WTC11 (cell line): ENCODE measurements around the gene HPN. TPM values are rescaled to one million over a fixed set of nuclear protein-coding genes. Genes with fewer than 3 reads are reported as not detected.
"Not testable (repeated sequence)": the region's sequence is repeated elsewhere in the genome, so short reads cannot be mapped to it uniquely, and the experiment has no call there.

ENCODE experiments used
- ATAC-seq: fragments of 200-7000 bp; cut with Tn5 transposase; 2 replicates; pipeline ENCODE4 v1.10.0; 2021; ENCODE audit warnings: mild to moderate bottlenecking, moderate library complexity
- CTCF ChIA-PET: fragments of 300-600 bp; sonication (Branson Sonifier 250); formaldehyde crosslinking; loops from one replicate; lab custom pipeline; 2021; ENCODE audit warnings: antibody characterized with exemption; lab: Charles Lee
- POLR2A ChIA-PET: fragments of 350-600 bp; sonication (Branson Sonifier 250); formaldehyde crosslinking; loops from one replicate; lab custom pipeline; 2021; ENCODE audit warnings: antibody characterized with exemption; lab: Charles Lee
- DNase-seq: peaks from one replicate; pipeline ENCODE4 v3.0.0; 2021; ENCODE audit warnings: low spot score
- H3K27ac Mint-ChIP-seq: 2 replicates; pipeline ENCODE4 v1.8.0; 2021; ENCODE audit warnings: mixed read lengths
- H3K27me3 Mint-ChIP-seq: 2 replicates; pipeline ENCODE4 v1.8.0; 2021; ENCODE audit warnings: low read depth, mild to moderate bottlenecking, moderate library complexity, mixed read lengths
- H3K36me3 Mint-ChIP-seq: 2 replicates; pipeline ENCODE4 v1.8.0; 2021; ENCODE audit warnings: mixed read lengths
- H3K4me1 Mint-ChIP-seq: 2 replicates; pipeline ENCODE4 v1.8.0; 2022; ENCODE audit warnings: mixed read lengths
- H3K4me3 Mint-ChIP-seq: 2 replicates; pipeline ENCODE4 v1.8.0; 2021; ENCODE audit warnings: mild to moderate bottlenecking, moderate library complexity, mixed read lengths
- H3K9me3 Mint-ChIP-seq: 2 replicates; pipeline ENCODE4 v1.8.0; 2021; ENCODE audit warnings: mixed read lengths
- GABPB1 ChIP-seq: sonication (generic); formaldehyde crosslinking; IDR thresholded peaks from 2 replicates; pipeline ENCODE4 v1.8.1; 2023; ENCODE audit warnings: mild to moderate bottlenecking, missing genetic modification reagents
- MYBL2 ChIP-seq: sonication (generic); formaldehyde crosslinking; IDR thresholded peaks from 2 replicates; pipeline ENCODE4 v1.8.1; 2023; ENCODE audit warnings: mild to moderate bottlenecking, moderate library complexity, missing genetic modification reagents
- NFE2L1 ChIP-seq: sonication (generic); formaldehyde crosslinking; IDR thresholded peaks from 2 replicates; pipeline ENCODE4 v1.8.1; 2023; ENCODE audit warnings: missing genetic modification reagents
- OVOL2 ChIP-seq: fragments of 250-450 bp; sonication (Bioruptor Pico); IDR thresholded peaks from 2 replicates; pipeline ENCODE4 v1.9.0; 2021; ENCODE audit warnings: mild to moderate bottlenecking, borderline replicate concordance
- TEAD1 ChIP-seq: sonication (generic); formaldehyde crosslinking; IDR thresholded peaks from 2 replicates; pipeline ENCODE4 v1.8.0; 2022; ENCODE audit warnings: mild to moderate bottlenecking, missing genetic modification reagents
- ZNF263 ChIP-seq: sonication (generic); formaldehyde crosslinking; IDR thresholded peaks from 2 replicates; pipeline ENCODE4 v1.8.1; 2022; ENCODE audit warnings: low read depth, mild to moderate bottlenecking, moderate library complexity, missing genetic modification reagents
- ZNF671 ChIP-seq: fragments of 250-450 bp; sonication (Bioruptor Pico); IDR thresholded peaks from 2 replicates; pipeline ENCODE4 v1.8.0; 2021; ENCODE audit warnings: mild to moderate bottlenecking
- total RNA-seq: library from RNA; stranded (reverse); gene quantifications from 3 replicates; pipeline ENCODE4 v1.2.3, GENCODE V29; 2021
- TF ChIP-seq, protein P1 (sequence below): sonication (generic); formaldehyde crosslinking; IDR thresholded peaks from 2 replicates; pipeline ENCODE4 v1.8.0; 2022; ENCODE audit warnings: mild to moderate bottlenecking, missing genetic modification reagents
- TF ChIP-seq, protein P2 (sequence below): fragments of 250-450 bp; sonication (Bioruptor Pico); IDR thresholded peaks from 2 replicates; pipeline ENCODE4 v1.9.0; 2021; ENCODE audit warnings: mild to moderate bottlenecking
- TF ChIP-seq, protein P3 (sequence below): sonication (generic); formaldehyde crosslinking; IDR thresholded peaks from 2 replicates; pipeline ENCODE4 v1.8.1; 2023; ENCODE audit warnings: mild to moderate bottlenecking, missing genetic modification reagents
- TF ChIP-seq, protein P4 (sequence below): sonication (generic); formaldehyde crosslinking; IDR thresholded peaks from 2 replicates; pipeline ENCODE4 v1.8.0; 2022; ENCODE audit warnings: mild to moderate bottlenecking, missing genetic modification reagents
- TF ChIP-seq, protein P5 (sequence below): sonication (generic); formaldehyde crosslinking; conservative IDR thresholded peaks from 2 replicates; pipeline ENCODE4 v1.8.1; 2023; ENCODE audit warnings: mild to moderate bottlenecking, low read depth, missing genetic modification reagents, moderate library complexity

HPN gene
- total RNA-seq, 1 experiment from 2014 or later, result 20.8 TPM

DNA sequence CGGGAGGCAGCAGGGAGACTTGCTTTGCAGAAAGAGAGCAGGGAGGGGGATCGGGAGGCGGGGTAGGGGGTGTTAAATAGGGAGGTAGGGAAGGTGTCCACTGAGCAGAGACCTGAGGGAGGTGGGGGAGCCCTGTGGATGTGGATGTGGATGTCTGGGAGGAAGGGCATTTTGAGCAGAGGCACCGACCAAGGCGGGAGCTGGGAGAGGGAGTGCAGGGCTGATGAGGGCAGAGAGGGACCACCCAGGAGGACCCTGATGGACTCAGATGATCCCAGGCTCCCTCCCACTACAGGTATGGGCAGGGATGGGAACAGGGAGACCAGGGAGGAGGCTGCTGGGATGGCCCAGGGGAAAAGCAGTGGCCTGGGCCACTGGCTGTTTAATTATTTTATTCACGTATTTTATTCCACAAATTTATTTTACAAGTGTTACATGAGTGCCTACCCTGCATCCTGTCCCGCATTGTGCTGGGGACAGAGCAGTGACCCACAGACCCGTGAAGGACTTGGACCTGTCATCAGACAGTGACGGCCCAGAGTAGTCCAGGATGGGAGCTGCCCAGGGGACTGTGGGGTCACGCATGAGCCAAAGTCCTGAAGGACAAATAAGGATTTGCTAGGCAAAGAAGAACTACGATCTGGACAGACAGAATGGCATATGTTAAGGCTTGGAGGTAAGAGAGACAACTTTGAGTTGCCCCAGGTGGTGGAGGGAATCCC, 36.1 kb upstream of the HPN start:
- H3K4me3 Mint-ChIP-seq, result no peak overlapping the region
- no peaks in the 10 kb centered on the region for H3K27me3 Mint-ChIP-seq
- no peaks in the 10 kb centered on the region for H3K9me3 Mint-ChIP-seq
- TF ChIP-seq ZNF671 (CRISPR knock-in tag), result 0 out of 2 replicates have a peak, but pooled peaks have one; percentile 52
- TF ChIP-seq, protein P1, sequence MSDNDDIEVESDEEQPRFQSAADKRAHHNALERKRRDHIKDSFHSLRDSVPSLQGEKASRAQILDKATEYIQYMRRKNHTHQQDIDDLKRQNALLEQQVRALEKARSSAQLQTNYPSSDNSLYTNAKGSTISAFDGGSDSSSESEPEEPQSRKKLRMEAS (CRISPR knock-in tag), result no peak
- POLR2A ChIA-PET, result no interaction called here
- CTCF ChIA-PET, result no interaction called here
- no peak for DNase-seq
- peaks cover 53% of the 10 kb centered on the region for H3K36me3 Mint-ChIP-seq
- H3K27ac Mint-ChIP-seq, result peak overlapping the region; percentile 72; the same call in 1 of the 2 replicates
- H3K4me1 Mint-ChIP-seq, result peaks cover 43% of the 10 kb centered on the region
- no peak for ATAC-seq

DNA sequence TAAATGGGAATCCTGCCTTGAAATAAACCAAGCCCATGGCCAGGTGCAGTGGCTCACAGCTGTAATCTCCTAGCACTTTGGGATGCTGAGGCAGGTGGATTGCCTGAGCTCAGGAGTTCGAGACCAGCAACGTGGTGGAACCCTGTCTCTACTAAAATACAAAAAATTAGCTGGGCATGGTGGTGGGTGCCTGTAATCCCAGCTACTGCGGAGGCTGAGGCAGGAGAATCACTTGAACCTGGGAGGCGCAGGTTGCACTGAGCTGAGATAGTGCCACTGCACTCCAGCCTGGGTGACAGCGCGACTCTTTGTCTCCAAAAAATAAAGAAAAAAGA, 35.5 kb upstream of the HPN start:
- DNase-seq, POLR2A ChIA-PET, ATAC-seq, H3K4me3 Mint-ChIP-seq, H3K9me3 Mint-ChIP-seq, CTCF ChIA-PET, H3K27me3 Mint-ChIP-seq: not testable (repeated sequence)
- peaks cover 43% of the 10 kb centered on the region for H3K4me1 Mint-ChIP-seq
- peak overlapping the region; percentile 72; the same call in 1 of the 2 replicates for H3K27ac Mint-ChIP-seq
- peaks cover 57% of the 10 kb centered on the region for H3K36me3 Mint-ChIP-seq

DNA sequence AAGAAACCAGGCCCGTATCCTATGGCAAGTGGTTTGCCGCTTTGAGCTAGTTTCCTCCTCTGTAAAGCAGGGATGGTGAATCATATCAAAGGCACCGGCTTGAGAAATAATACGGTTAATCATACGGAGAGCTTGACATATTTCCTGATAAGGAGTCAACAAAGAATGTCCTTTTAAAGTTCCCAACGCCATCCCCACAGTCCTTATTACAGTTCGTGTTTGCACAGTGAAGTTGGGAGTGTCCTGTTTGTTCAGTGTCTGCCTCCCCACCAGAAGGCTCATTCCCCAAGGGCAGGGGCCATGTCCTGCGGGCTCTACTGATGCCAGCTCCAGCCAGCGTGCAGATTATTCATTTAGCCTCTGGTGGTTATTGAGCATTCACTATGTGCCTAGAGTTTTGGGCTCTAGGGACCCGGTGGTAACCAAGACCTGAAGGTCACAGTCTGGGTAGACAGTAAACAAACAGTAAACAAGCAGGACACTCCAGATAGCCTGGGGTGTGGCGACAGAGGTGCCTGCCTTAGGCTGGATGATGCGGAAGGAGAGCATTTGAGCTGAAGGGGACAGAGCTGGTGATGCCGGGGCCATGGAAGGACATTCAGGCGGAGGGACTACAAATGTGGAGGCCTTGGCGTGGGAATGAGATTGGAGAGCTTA, 35.1 kb upstream of the HPN start:
- CTCF ChIA-PET, result interaction anchor here (0.8 to 1.0 kb wide), 2 partner anchors 34 to 38 kb away, joined by 3 read pairs; no protein-coding TSS in a partner anchor
- Mint-ChIP-seq H3K27me3 (no peaks in the 10 kb centered on the region), H3K27ac (peak overlapping the region; percentile 71), H3K36me3 (peaks cover 59% of the 10 kb centered on the region), H3K4me3 (no peak overlapping the region), H3K9me3 (no peaks in the 10 kb centered on the region), H3K4me1 (peaks cover 43% of the 10 kb centered on the region)
- 0 out of 2 replicates have a peak, but pooled peaks have one; percentile 31 for TF ChIP-seq GABPB1 (CRISPR knock-in tag)
- no peak for TF ChIP-seq ZNF263 (CRISPR knock-in tag)
- TF ChIP-seq, protein P2, sequence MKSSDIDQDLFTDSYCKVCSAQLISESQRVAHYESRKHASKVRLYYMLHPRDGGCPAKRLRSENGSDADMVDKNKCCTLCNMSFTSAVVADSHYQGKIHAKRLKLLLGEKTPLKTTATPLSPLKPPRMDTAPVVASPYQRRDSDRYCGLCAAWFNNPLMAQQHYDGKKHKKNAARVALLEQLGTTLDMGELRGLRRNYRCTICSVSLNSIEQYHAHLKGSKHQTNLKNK (CRISPR knock-in tag), result no peak
- TF ChIP-seq, protein P3, sequence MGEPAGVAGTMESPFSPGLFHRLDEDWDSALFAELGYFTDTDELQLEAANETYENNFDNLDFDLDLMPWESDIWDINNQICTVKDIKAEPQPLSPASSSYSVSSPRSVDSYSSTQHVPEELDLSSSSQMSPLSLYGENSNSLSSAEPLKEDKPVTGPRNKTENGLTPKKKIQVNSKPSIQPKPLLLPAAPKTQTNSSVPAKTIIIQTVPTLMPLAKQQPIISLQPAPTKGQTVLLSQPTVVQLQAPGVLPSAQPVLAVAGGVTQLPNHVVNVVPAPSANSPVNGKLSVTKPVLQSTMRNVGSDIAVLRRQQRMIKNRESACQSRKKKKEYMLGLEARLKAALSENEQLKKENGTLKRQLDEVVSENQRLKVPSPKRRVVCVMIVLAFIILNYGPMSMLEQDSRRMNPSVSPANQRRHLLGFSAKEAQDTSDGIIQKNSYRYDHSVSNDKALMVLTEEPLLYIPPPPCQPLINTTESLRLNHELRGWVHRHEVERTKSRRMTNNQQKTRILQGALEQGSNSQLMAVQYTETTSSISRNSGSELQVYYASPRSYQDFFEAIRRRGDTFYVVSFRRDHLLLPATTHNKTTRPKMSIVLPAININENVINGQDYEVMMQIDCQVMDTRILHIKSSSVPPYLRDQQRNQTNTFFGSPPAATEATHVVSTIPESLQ (CRISPR knock-in tag), result no peak
- no peak for TF ChIP-seq TEAD1 (CRISPR knock-in tag)
- no peak for DNase-seq
- POLR2A ChIA-PET, result no interaction called here
- no peak for ATAC-seq

DNA sequence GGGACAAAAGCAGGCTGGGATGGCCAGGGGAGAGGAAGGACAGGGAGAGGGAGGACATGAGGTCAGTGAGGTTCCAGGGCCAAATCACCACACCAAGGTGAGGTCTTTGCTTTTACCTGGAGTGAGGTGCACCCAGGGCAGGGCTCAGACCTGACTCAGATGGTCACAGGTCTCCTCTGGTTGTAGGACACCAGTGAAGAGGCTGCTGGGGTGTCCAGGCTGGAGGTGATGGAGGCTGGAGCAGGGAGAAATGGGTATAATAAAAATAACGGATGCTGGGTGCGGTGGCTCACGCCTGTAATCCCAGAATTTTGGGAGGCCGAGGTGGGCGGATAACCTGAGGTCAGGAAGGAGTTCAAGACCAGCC, 34.5 kb upstream of the HPN start:
- Mint-ChIP-seq H3K9me3 (no peaks in the 10 kb centered on the region), H3K27ac (peak overlapping the region; percentile 71), H3K4me3 (no peak overlapping the region), H3K4me1 (peaks cover 38% of the 10 kb centered on the region), H3K36me3 (peaks cover 61% of the 10 kb centered on the region), H3K27me3 (no peaks in the 10 kb centered on the region)
- CTCF ChIA-PET, result interaction anchor here (0.8 to 1.0 kb wide), 2 partner anchors 34 to 37 kb away, joined by 3 read pairs; no protein-coding TSS in a partner anchor
- TF ChIP-seq, protein P4, sequence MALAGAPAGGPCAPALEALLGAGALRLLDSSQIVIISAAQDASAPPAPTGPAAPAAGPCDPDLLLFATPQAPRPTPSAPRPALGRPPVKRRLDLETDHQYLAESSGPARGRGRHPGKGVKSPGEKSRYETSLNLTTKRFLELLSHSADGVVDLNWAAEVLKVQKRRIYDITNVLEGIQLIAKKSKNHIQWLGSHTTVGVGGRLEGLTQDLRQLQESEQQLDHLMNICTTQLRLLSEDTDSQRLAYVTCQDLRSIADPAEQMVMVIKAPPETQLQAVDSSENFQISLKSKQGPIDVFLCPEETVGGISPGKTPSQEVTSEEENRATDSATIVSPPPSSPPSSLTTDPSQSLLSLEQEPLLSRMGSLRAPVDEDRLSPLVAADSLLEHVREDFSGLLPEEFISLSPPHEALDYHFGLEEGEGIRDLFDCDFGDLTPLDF (CRISPR knock-in tag), result no peak
- TF ChIP-seq NFE2L1 (CRISPR knock-in tag), result no peak
- TF ChIP-seq, protein P5, sequence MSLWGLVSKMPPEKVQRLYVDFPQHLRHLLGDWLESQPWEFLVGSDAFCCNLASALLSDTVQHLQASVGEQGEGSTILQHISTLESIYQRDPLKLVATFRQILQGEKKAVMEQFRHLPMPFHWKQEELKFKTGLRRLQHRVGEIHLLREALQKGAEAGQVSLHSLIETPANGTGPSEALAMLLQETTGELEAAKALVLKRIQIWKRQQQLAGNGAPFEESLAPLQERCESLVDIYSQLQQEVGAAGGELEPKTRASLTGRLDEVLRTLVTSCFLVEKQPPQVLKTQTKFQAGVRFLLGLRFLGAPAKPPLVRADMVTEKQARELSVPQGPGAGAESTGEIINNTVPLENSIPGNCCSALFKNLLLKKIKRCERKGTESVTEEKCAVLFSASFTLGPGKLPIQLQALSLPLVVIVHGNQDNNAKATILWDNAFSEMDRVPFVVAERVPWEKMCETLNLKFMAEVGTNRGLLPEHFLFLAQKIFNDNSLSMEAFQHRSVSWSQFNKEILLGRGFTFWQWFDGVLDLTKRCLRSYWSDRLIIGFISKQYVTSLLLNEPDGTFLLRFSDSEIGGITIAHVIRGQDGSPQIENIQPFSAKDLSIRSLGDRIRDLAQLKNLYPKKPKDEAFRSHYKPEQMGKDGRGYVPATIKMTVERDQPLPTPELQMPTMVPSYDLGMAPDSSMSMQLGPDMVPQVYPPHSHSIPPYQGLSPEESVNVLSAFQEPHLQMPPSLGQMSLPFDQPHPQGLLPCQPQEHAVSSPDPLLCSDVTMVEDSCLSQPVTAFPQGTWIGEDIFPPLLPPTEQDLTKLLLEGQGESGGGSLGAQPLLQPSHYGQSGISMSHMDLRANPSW (CRISPR knock-in tag), result no peak
- no peak for TF ChIP-seq OVOL2 (CRISPR knock-in tag)
- TF ChIP-seq MYBL2 (CRISPR knock-in tag), result no peak
- POLR2A ChIA-PET, result no interaction called here
- ATAC-seq, result no peak
- DNase-seq, result no peak
